HCEC 1CT (cell line): Measurements from ENCODE around the gene VPS37B.

Experiments used
- DNase-seq: peaks from one replicate; pipeline ENCODE4 v3.0.0-alpha.2; 2017

VPS37B gene

GRCh38 chr12:122851820-122852219 is 44.1 kb downstream of the VPS37B start:
- DNase-seq: peak; percentile 91

GRCh38 chr12:122850695-122851350 is 45.1 kb downstream of the VPS37B start:
- no peak for DNase-seq

- DNase-seq: no peak
Observed at GRCh38 chr12:122850048-122850445, 45.9 kb downstream of the VPS37B start.

- no peak for DNase-seq
Observed at GRCh38 chr12:122849352-122850047, 46.4 kb downstream of the VPS37B start.

GRCh38 chr12:122848471-122849351 is 47.2 kb downstream of the VPS37B start:
- DNase-seq: no peak

- no peak for DNase-seq
Observed at GRCh38 chr12:122847921-122848421, 48.0 kb downstream of the VPS37B start.

- DNase-seq: no peak
Observed at GRCh38 chr12:122847516-122847836, 48.4 kb downstream of the VPS37B start.

GRCh38 chr12:122846622-122847515 is 49.1 kb downstream of the VPS37B start:
- no peak for DNase-seq

GRCh38 chr12:122845865-122846621 is 49.9 kb downstream of the VPS37B start:
- no peak for DNase-seq

- no peak for DNase-seq
Observed at GRCh38 chr12:122845041-122845864, 50.7 kb downstream of the VPS37B start.

- no peak for DNase-seq
Observed at GRCh38 chr12:122844366-122844971, 51.5 kb downstream of the VPS37B start.

GRCh38 chr12:122843455-122843854 is 52.5 kb downstream of the VPS37B start:
- DNase-seq: no peak

- no peak for DNase-seq
Observed at GRCh38 chr12:122842505-122843405, 53.2 kb downstream of the VPS37B start.

GRCh38 chr12:122841544-122842321 is 54.2 kb downstream of the VPS37B start:
- DNase-seq: peak; percentile 62

- no peak for DNase-seq
Observed at GRCh38 chr12:122840580-122841513, 55.1 kb downstream of the VPS37B start.

- DNase-seq: no peak
Observed at GRCh38 chr12:122839907-122840554, 55.9 kb downstream of the VPS37B start.

GRCh38 chr12:122838841-122839240 is 57.1 kb downstream of the VPS37B start:
- DNase-seq: no peak
